ENCODE results near the gene GAREM1.
"Not testable (repeated sequence)": the region's sequence is repeated elsewhere in the genome, so short reads cannot be mapped to it uniquely, and the experiment has no call there.

GAREM1 gene

GRCh38 chr18:32470714-32471633, at the start of gene GAREM1:
Gene GAREM1, minus strand, starts transcription at chr18:32470882. Its CDS starts 454 bp downstream, at chr18:32470428.
- DNase-seq: peak; percentile 82

GRCh38 chr18:32511147-32511546, 40.5 kb upstream of the GAREM1 start:
- DNase-seq: no peak

GRCh38 chr18:32509111-32509510, 38.4 kb upstream of the GAREM1 start:
- no peak for DNase-seq

- DNase-seq: no peak
Observed at GRCh38 chr18:32507093-32507492, 36.4 kb upstream of the GAREM1 start.

GRCh38 chr18:32502014-32502413, 31.3 kb upstream of the GAREM1 start:
- DNase-seq: no peak

- not testable (repeated sequence) for DNase-seq
Observed at GRCh38 chr18:32501242-32501641, 30.6 kb upstream of the GAREM1 start.

- no peak for DNase-seq
Observed at GRCh38 chr18:32483002-32483401, 12.3 kb upstream of the GAREM1 start.

- DNase-seq: no peak
Observed at GRCh38 chr18:32482117-32482516, 11.4 kb upstream of the GAREM1 start.

GRCh38 chr18:32480581-32480980, 9.9 kb upstream of the GAREM1 start:
- no peak for DNase-seq

GRCh38 chr18:32478807-32479206, 8.1 kb upstream of the GAREM1 start:
- DNase-seq: no peak

GRCh38 chr18:32478317-32478716, 7.6 kb upstream of the GAREM1 start:
- DNase-seq: no peak

GRCh38 chr18:32476106-32476505, 5.4 kb upstream of the GAREM1 start:
- no peak for DNase-seq

- DNase-seq: not testable (repeated sequence)
Observed at GRCh38 chr18:32475069-32475468, 4.4 kb upstream of the GAREM1 start.

- no peak for DNase-seq
Observed at GRCh38 chr18:32473325-32473724, 2.6 kb upstream of the GAREM1 start.

GRCh38 chr18:32472841-32473240, 2.2 kb upstream of the GAREM1 start:
- DNase-seq: no peak

GRCh38 chr18:32470460-32470713, 295 bp downstream of the GAREM1 start:
- no peak for DNase-seq

GRCh38 chr18:32469691-32470459, 807 bp downstream of the GAREM1 start:
- no peak for DNase-seq

GRCh38 chr18:32469190-32469651, 1.5 kb downstream of the GAREM1 start:
- no peak for DNase-seq

- no peak for DNase-seq
Observed at GRCh38 chr18:32468147-32468845, 2.4 kb downstream of the GAREM1 start.

- no peak for DNase-seq
Observed at GRCh38 chr18:32461709-32462272, 8.9 kb downstream of the GAREM1 start.

GRCh38 chr18:32460171-32460731, 10.4 kb downstream of the GAREM1 start:
- no peak for DNase-seq

GRCh38 chr18:32459361-32460101, 11.2 kb downstream of the GAREM1 start:
- no peak for DNase-seq
